ENCODE results near the gene VAC14.
"Not testable (repeated sequence)": the region's sequence is repeated elsewhere in the genome, so short reads cannot be mapped to it uniquely, and the experiment has no call there.

DNA sequence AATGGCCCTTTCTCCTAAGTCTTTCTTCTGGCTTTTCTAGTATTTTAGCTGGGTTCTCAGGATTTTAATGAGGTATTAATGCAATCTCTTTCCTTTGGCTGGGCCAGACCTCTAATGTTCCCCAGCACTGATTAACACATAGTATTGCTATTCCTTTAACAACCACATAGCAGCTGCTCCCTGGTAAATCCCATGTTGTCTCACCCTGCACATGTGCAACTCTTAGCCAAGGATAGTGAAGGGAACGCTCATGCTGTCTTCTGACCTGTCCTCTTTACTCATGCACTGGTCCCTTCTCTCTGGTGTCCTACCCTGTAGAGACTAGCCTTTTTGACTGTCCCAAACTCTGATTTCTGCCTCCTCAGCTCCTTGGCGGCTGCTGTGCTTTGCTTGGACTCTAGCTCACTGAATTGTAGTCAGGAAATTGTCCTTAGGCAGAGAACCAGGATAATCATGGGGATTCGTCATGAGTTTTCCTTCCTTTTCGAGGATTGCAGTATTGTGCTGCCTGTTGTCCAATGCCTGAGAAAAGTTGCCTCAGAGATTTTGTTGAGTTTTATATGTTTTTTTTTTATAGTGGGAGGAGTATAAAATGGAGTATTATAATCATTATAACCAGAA is 22.6 kb upstream of the VAC14 start:
- TF ChIP-seq, protein P1, sequence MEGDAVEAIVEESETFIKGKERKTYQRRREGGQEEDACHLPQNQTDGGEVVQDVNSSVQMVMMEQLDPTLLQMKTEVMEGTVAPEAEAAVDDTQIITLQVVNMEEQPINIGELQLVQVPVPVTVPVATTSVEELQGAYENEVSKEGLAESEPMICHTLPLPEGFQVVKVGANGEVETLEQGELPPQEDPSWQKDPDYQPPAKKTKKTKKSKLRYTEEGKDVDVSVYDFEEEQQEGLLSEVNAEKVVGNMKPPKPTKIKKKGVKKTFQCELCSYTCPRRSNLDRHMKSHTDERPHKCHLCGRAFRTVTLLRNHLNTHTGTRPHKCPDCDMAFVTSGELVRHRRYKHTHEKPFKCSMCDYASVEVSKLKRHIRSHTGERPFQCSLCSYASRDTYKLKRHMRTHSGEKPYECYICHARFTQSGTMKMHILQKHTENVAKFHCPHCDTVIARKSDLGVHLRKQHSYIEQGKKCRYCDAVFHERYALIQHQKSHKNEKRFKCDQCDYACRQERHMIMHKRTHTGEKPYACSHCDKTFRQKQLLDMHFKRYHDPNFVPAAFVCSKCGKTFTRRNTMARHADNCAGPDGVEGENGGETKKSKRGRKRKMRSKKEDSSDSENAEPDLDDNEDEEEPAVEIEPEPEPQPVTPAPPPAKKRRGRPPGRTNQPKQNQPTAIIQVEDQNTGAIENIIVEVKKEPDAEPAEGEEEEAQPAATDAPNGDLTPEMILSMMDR (conservative IDR thresholded peaks at IDR 0.05 in 1 of 2, IDR thresholded peaks at IDR 0.05 in 1 of 2; ENCODE audit: extremely low read depth in 1 of 2, insufficient read depth in 1 of 2, low read depth in 1 of 2, low read length in 2 of 2) = not testable (repeated sequence)
- TF ChIP-seq EZH2 (IDR thresholded peaks at IDR 0.05; ENCODE audit: borderline replicate concordance, low read length) = not testable (repeated sequence)
